GM23248 (cell line): Measurements from ENCODE around the gene RHO. TPM values are rescaled to one million over a fixed set of nuclear protein-coding genes. Genes with fewer than 3 reads are reported as not detected.
"Not testable (repeated sequence)": the region's sequence is repeated elsewhere in the genome, so short reads cannot be mapped to it uniquely, and the experiment has no call there.

Source experiments
- DNase-seq: peaks from one replicate; pipeline ENCODE4 v3.0.0-alpha.2; 2015
- H2AFZ ChIP-seq: fragments of 200-600 bp; sonication (generic); 2 replicates; pipeline ENCODE4 v1.6.1; 2016; ENCODE audit warnings: antibody characterized with exemption
- H3F3A ChIP-seq: fragments of 200-600 bp; sonication (generic); 2 replicates; pipeline ENCODE4 v1.6.1; 2016; ENCODE audit warnings: mild to moderate bottlenecking, antibody characterized with exemption, mixed run types; ENCODE audit not compliant: insufficient read depth
- H3K27ac ChIP-seq: fragments of 200-600 bp; sonication (generic); 2 replicates; pipeline ENCODE4 v1.5.1; 2016; ENCODE audit warnings: mild to moderate bottlenecking
- H3K27me3 ChIP-seq: fragments of 200-600 bp; sonication (generic); replicated peaks from 2 replicates; pipeline ENCODE4 v1.6.1; 2016; ENCODE audit warnings: mild to moderate bottlenecking; ENCODE audit not compliant: insufficient read depth
- H3K36me3 ChIP-seq: fragments of 200-600 bp; sonication (generic); 2 replicates; pipeline ENCODE4 v1.6.1; 2016; ENCODE audit warnings: low read depth, mild to moderate bottlenecking
- H3K4me1 ChIP-seq: fragments of 200-600 bp; sonication (generic); 2 replicates; pipeline ENCODE4 v1.6.1; 2016; ENCODE audit warnings: mild to moderate bottlenecking; ENCODE audit not compliant: insufficient read depth
- H3K4me2 ChIP-seq: fragments of 200-600 bp; sonication (generic); one replicate; pipeline ENCODE4 v1.6.1; 2016; ENCODE audit warnings: mild to moderate bottlenecking; ENCODE audit not compliant: unreplicated experiment
- H3K4me3 ChIP-seq: fragments of 200-600 bp; sonication (generic); 2 replicates; pipeline ENCODE4 v1.5.1; 2016; ENCODE audit warnings: mild to moderate bottlenecking
- H3K79me2 ChIP-seq: fragments of 200-600 bp; sonication (generic); 2 replicates; pipeline ENCODE4 v1.6.1; 2016; ENCODE audit warnings: mild to moderate bottlenecking; ENCODE audit not compliant: insufficient read depth
- H3K9ac ChIP-seq: fragments of 200-600 bp; sonication (generic); 2 replicates; pipeline ENCODE4 v1.6.1; 2016; ENCODE audit warnings: mild to moderate bottlenecking
- H3K9me2 ChIP-seq: fragments of 200-600 bp; sonication (generic); 2 replicates; pipeline ENCODE4 v1.6.1; 2016; ENCODE audit warnings: mixed run types, mild to moderate bottlenecking, moderate library complexity; ENCODE audit not compliant: insufficient read depth
- H3K9me3 ChIP-seq: fragments of 200-600 bp; sonication (generic); one replicate; pipeline ENCODE4 v1.6.1; 2017; ENCODE audit warnings: low read depth
- H4K20me1 ChIP-seq: fragments of 200-600 bp; sonication (generic); 2 replicates; pipeline ENCODE4 v1.6.0; 2016; ENCODE audit not compliant: insufficient read depth
- EZH2 ChIP-seq: fragments of 200-600 bp; sonication (generic); IDR thresholded peaks from 2 replicates; pipeline ENCODE4 v1.6.1; 2018; ENCODE audit warnings: antibody characterized with exemption, mild to moderate bottlenecking; ENCODE audit not compliant: insufficient read depth, poor library complexity, severe bottlenecking
- EZH2phosphoT487 ChIP-seq: fragments of 200-600 bp; sonication (generic); IDR thresholded peaks from 2 replicates; pipeline ENCODE4 v1.6.1; 2018; ENCODE audit warnings: antibody characterized with exemption, moderate library complexity, mild to moderate bottlenecking, low read depth; ENCODE audit not compliant: insufficient read depth
- WGBS, 2 experiments: methylation state at CpG; one replicate each; pipeline ENCODE4 v1.1.6; 2015 to 2017; ENCODE audit warnings: low lambda C conversion rate in 2 of 2, low coverage in 1 of 2; ENCODE audit errors: missing lambda C conversion rate in 2 of 2; 5-methylcytosine and 5-hydroxymethylcytosine counted together
- in situ Hi-C: fragments of 300-500 bp; cut with MboI; formaldehyde crosslinking; loops from 2 replicates; pipeline ENCODE4 v1.15.0; 2020
- polyA plus RNA-seq: library from polyadenylated mRNA; unstranded; fragments of >200 nt; fragmentation: Nextera tagmentation; extraction: Ambion mirVana; gene quantifications from 2 replicates; pipeline ENCODE4 v1.2.1, GENCODE V29; 2016
- total RNA-seq: library from RNA; depleted of rRNA; stranded (reverse); fragments of >200 nt; shearing (Covaris generic); gene quantifications from 2 replicates; pipeline ENCODE4 v1.2.3, GENCODE V29; 2014

The RHO gene
- total and polyA plus RNA-seq, 2 experiments from 2014 or later = not detected

DNA sequence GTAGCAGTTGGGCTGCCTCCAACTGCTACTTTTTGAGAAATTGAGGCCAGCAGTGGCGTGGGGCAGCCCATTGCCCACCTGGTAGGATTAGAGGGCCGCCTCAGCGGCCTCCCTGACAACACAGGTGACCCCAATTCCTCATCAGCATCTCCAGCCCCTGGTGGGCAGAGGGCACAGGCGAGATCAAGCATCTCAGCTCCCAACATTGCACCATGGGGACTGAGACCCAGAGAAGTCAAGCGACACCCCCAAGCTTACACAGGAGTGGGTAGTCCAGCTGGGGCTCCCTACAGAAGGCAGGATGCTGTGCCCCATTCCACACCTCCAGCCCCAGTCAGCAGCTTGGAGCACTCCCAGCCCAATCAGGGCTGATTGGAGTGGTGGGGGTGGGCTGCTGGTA lies 14.3 kb downstream of the RHO start:
- Histone ChIP-seq H3K27me3 (no peaks in the 10 kb centered on the region), H4K20me1 (no peaks in the 10 kb centered on the region), H3K79me2 (no peaks in the 10 kb centered on the region), H3K9me3 (no peaks in the 10 kb centered on the region), H3K4me1 (no peaks in the 10 kb centered on the region), H3K4me2 (no peak overlapping the region), H3K9me2 (no peaks in the 10 kb centered on the region), H3F3A (peaks cover 6% of the 10 kb centered on the region; the same call in 1 of the 2 replicates), H2AFZ (no peak overlapping the region), H3K9ac (no peak overlapping the region), H3K36me3 (no peaks in the 10 kb centered on the region), H3K4me3 (no peak overlapping the region), H3K27ac (no peak overlapping the region)
- no peak for TF ChIP-seq EZH2phosphoT487
- no peak for TF ChIP-seq EZH2
- in situ Hi-C loops = no loop called here
- WGBS, 2 experiments = 86 to 92% methylated on average over 5 of the region's 5 CpGs
- DNase-seq = no peak

DNA sequence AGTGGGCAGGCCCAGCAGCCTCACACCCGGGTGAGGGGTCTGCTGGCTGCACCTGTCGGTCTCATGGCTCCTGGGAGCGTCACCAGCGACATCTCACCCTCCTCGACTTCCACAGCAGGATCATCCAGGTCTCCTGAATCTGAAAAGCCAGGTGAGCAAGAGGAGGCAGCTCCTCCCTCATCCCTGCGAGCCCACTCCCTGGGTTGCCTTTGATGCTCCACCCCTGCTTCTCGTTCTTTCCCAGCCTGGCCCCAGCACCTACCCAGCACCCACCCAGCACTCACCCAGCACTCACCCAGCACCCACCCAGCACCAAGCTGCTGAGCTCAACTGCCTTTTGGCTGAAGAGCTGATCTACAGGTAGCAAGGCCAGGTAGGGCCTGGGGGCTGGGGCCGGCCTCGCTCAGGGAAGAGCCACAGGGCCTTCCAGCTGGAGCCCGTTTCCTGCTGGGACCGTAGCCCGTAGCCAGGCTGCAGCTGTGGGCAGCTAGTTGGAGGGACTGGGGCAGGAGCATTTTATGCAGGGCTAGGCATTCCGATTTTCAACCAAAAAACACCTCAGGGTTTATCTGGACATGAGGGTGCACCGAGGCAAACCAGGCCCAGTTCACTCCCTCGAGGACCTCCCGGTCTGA lies 14.8 kb downstream of the RHO start, which contains the start of gene H1-8:
TSS of gene H1-8 (plus strand) at position 20 of the 635 bp plus-strand sequence. CDS start at position 64, 44 bp downstream.
- Histone ChIP-seq H4K20me1 (no peaks in the 10 kb centered on the region), H3K9me2 (no peaks in the 10 kb centered on the region), H3K9me3 (no peaks in the 10 kb centered on the region), H3K36me3 (no peaks in the 10 kb centered on the region), H2AFZ (no peak within 1 kb of the TSS), H3K9ac (no peak within 1 kb of the TSS), H3F3A (peaks cover 6% of the 10 kb centered on the region; the same call in 1 of the 2 replicates), H3K27ac (no peak within 1 kb of the TSS), H3K4me3 (no peak within 1 kb of the TSS), H3K79me2 (no peaks in the 10 kb centered on the region), H3K4me2 (no peak within 1 kb of the TSS), H3K4me1 (no peaks in the 10 kb centered on the region), H3K27me3 (no peaks in the 10 kb centered on the region)
- DNase-seq = no peak
- 71 to 74% methylated on average over 16 of the region's 16 CpGs for WGBS, 2 experiments
- in situ Hi-C loops = no loop called here
- no peak for TF ChIP-seq EZH2
- TF ChIP-seq EZH2phosphoT487 = no peak

DNA sequence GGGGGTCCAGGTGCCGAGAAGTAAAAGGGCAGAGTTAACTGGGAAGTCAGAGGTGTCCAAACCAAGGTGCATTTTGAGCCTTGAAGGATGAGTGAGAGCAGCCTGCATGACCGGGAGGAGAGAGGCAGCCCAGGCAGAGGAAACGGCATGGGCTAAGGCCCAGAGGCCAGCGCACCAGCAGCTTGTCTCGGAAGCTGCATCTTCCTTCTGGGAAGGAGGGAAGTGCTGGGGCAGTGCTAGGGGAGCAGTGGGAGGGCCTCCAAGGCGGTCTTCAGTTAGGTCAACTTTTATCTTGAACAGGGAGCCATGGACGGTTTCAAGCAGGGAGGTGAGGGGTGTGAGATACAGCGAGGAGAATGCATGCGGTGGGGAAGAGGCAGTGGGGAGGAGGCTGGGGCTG lies 15.6 kb downstream of the RHO start:
- TF ChIP-seq EZH2phosphoT487 (no peak), EZH2 (no peak)
- no peak for DNase-seq
- no peaks in the 10 kb centered on the region for H3K4me1 ChIP-seq
- H3K4me3 ChIP-seq = no peak overlapping the region
- no peak overlapping the region for H3K4me2 ChIP-seq
- H4K20me1 ChIP-seq = no peaks in the 10 kb centered on the region
- H3F3A ChIP-seq = peaks cover 6% of the 10 kb centered on the region; the same call in 1 of the 2 replicates
- in situ Hi-C loops = no loop called here
- WGBS, 2 experiments = 80 to 83% methylated on average over 8 to 9 of the region's 9 CpGs
- no peaks in the 10 kb centered on the region for H3K27me3 ChIP-seq
- no peaks in the 10 kb centered on the region for H3K79me2 ChIP-seq
- no peaks in the 10 kb centered on the region for H3K9me3 ChIP-seq
- no peaks in the 10 kb centered on the region for H3K9me2 ChIP-seq
- H3K36me3 ChIP-seq = no peaks in the 10 kb centered on the region
- H3K9ac ChIP-seq = no peak overlapping the region
- no peak overlapping the region for H2AFZ ChIP-seq
- no peak overlapping the region for H3K27ac ChIP-seq

DNA sequence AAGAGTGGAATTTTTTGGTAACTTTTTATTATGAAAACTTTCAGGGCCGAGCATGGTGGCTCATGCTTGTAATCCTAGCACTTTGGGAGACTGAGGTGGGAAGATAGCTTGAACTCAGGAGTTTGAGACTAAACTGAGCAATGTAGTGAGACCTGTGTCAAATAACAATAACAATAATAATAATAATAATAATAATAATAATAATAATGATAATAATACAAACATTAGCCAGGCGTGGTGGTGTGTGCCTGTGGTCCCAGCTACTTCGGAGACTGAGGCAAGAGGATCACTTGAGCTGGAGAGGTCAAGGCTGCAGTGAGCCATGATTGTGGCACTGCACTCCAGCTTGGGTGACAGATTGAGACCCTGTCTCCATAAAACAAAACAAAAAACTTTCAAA lies 17.5 kb downstream of the RHO start:
- DNase-seq, H3K79me2 ChIP-seq, H3K27me3 ChIP-seq, H3K9me2 ChIP-seq, H3K4me2 ChIP-seq, H3K9me3 ChIP-seq, in situ Hi-C loops, H3K4me3 ChIP-seq, H3K4me1 ChIP-seq, H3K9ac ChIP-seq, H4K20me1 ChIP-seq, H2AFZ ChIP-seq, H3K36me3 ChIP-seq, H3F3A ChIP-seq, H3K27ac ChIP-seq: not testable (repeated sequence)
- whole genome bisulfite sequencing, 2 experiments = 94 to 97% methylated on average over 3 of the region's 3 CpGs

DNA sequence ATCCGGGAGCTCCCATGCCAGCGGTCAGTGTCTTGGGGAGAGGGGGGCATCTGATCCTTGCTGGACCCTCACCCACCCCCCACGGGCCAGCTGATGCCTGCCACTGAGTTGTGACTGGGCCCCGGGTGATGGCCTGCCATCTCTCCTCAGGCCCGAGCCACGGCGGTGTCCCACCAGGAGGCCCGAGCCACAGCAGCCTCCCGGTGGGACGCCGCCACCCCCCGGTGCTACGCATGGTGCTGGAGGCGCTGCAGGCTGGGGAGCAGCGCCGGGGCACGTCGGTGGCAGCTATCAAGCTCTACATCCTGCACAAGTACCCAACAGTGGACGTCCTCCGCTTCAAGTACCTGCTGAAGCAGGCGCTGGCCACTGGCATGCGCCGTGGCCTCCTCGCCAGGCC lies 18.8 kb downstream of the RHO start:
- Histone ChIP-seq H3K9me2 (no peaks in the 10 kb centered on the region), H3K36me3 (no peaks in the 10 kb centered on the region), H2AFZ (no peak overlapping the region), H3K27ac (no peak overlapping the region), H3K9me3 (no peaks in the 10 kb centered on the region), H3K27me3 (no peaks in the 10 kb centered on the region), H3K4me1 (peaks cover 8% of the 10 kb centered on the region), H3F3A (peaks cover 6% of the 10 kb centered on the region; the same call in 1 of the 2 replicates), H3K9ac (no peak overlapping the region), H3K79me2 (no peaks in the 10 kb centered on the region), H3K4me3 (no peak overlapping the region), H4K20me1 (no peaks in the 10 kb centered on the region), H3K4me2 (no peak overlapping the region)
- TF ChIP-seq EZH2phosphoT487 (no peak), EZH2 (no peak)
- no peak for DNase-seq
- in situ Hi-C loops = no loop called here
- 94 to 95% methylated on average over 24 of the region's 24 CpGs for WGBS, 2 experiments
